C4-2B (cell line): ENCODE results near the gene MON2.

Experiments
- CTCF ChIP-seq: fragments of 450-650 bp; conservative IDR thresholded peaks from 2 replicates; pipeline ENCODE4 v1.5.1; 2017; ENCODE audit warnings: mild to moderate bottlenecking
- ZFX ChIP-seq: fragments of 450-650 bp; IDR thresholded peaks from 2 replicates; pipeline ENCODE4 v1.6.1; 2017

- TF ChIP-seq CTCF (peak; percentile 19), ZFX (no peak)
Measured at GRCh38 chr12:62435303-62436163, 31.1 kb upstream of the MON2 start.
